Thyroid gland (tissue), 4 donors: Measurements from ENCODE around the gene PMEPA1.

Source experiments
- POLR2A ChIP-seq, 2 donors: fragments of 450-650 bp; IDR thresholded peaks; one replicate each; pipeline ENCODE4 v1.6.1; 2017; ENCODE audit warnings: antibody characterized with exemption in 2 of 2, mild to moderate bottlenecking in 2 of 2, moderate library complexity in 1 of 2
- TF ChIP-seq, protein P1 (sequence below), 6 experiments: fragments of 200-600 bp in 3 of 6; fragments of 450-650 bp in 3 of 6; sonication (generic) in 3 of 6; IDR thresholded peaks; one replicate each; pipeline ENCODE4 v1.5.1; 2016 to 2019; ENCODE audit warnings: antibody characterized with exemption in 6 of 6, mild to moderate bottlenecking in 2 of 6, inconsistent platforms in 1 of 6, moderate library complexity in 1 of 6

DNA sequence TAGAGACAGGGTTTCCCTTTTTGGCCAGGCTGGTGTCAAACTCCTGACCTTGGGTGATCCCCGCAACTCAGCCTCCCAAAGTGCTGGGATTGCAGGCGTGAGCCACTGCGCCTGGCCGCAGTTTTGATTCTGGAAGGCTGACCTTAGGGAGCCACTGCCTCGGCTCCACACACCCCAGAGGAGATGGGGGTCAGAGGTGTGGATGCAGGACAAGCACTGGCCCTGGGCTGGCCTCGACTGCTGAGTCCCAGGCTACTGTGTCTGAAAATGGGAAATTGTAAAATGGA is 91.1 kb downstream of the PMEPA1 start:
- TF ChIP-seq, protein P1, sequence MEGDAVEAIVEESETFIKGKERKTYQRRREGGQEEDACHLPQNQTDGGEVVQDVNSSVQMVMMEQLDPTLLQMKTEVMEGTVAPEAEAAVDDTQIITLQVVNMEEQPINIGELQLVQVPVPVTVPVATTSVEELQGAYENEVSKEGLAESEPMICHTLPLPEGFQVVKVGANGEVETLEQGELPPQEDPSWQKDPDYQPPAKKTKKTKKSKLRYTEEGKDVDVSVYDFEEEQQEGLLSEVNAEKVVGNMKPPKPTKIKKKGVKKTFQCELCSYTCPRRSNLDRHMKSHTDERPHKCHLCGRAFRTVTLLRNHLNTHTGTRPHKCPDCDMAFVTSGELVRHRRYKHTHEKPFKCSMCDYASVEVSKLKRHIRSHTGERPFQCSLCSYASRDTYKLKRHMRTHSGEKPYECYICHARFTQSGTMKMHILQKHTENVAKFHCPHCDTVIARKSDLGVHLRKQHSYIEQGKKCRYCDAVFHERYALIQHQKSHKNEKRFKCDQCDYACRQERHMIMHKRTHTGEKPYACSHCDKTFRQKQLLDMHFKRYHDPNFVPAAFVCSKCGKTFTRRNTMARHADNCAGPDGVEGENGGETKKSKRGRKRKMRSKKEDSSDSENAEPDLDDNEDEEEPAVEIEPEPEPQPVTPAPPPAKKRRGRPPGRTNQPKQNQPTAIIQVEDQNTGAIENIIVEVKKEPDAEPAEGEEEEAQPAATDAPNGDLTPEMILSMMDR (IDR thresholded peaks at IDR 0.05), result no peak
- no peak for TF ChIP-seq POLR2A (IDR thresholded peaks at IDR 0.05)
